ENCODE results near the gene CNGB1. TPM values are rescaled to one million over a fixed set of nuclear protein-coding genes. Genes with fewer than 3 reads are reported as not detected.

The CNGB1 gene
- total RNA-seq, 1 donor from 2014 or later: not detected

DNA sequence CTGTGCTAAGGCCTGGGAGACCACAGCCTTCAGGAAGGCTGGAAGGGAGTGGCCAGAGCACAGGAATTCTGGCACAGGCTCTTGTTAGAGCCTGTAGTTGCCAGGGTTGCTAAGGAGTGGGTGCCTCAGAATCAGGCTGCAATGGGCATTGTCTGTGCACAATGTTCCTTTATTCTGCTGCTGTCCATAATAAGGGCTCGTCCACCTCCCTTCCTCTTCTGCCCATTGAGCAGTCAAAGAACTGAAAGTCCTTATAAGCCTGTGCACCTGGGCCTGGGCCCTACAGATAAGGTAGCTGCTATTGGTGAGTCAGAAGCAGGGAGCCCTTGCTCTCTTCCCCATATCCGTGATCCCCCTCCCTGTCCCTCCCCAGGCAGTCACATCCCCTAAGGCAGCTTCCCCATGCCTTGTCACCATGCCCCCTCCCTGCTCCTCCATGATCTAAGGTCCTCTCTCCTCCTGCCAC, 5.4 kb upstream of the CNGB1 start:
- DNase-seq (ENCODE audit: low read depth in 2 of 2): no peak

DNA sequence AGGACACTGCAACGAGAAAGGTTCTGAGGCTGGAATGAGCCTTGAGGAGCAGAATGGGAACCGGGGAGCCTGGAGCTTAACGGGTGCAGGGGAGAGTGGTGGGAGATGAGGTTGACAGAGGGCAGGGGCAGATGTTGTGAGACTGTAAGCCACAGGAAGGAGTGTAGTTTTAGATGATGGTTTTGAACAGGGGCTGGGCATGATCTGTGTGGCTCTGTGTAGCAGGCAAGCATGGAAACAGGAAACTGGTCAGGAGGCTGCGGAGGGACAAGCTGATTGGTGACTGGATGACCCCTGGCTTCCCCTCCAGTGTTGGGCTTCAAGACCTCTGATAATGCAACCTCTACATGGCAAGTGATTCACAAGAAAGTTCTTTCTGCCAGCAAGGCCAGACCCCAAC, 1.4 kb upstream of the CNGB1 start:
- no peak for DNase-seq (ENCODE audit: low read depth in 2 of 2)

DNA sequence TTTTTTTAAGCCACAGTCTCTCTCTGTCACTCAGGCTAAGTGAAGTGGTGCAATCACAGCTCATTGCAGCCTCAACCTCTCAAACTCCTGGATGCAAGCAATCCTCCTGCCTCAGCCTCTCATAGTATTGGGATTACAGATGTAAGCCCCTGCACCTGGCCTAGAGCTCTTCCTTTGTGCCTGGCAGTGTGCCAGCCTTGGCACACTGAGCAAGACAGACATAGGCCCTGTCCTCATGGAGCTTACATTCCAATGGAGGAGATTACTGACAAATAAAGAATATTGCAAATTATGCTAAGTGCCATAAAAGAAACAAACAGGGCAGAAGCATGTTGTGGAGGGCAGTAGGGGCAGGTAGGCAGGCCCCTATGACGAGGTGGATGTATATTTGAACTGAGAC, 920 bp upstream of the CNGB1 start:
- DNase-seq (ENCODE audit: low read depth in 2 of 2): no peak

DNA sequence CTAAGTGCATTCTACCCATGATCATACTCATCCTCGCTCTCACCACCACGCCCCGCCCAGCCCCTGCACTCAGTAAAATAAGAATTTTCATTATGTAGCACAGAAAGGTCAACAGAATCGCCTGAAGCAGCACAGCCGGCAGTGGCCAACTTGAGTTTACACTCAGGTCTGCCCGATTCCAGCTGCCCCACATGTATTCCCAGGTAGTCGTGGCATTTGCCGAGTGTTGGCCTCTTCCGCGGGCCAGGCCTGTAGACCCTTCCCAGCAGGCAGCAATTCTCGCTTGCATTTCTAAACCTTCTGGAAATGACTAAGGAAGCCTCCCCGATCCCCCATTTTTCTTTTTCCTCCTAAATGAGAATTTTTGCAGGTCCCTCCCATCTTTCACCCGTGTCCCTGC, 609 bp downstream of the CNGB1 start:
- no peak for DNase-seq (ENCODE audit: low read depth in 2 of 2)

DNA sequence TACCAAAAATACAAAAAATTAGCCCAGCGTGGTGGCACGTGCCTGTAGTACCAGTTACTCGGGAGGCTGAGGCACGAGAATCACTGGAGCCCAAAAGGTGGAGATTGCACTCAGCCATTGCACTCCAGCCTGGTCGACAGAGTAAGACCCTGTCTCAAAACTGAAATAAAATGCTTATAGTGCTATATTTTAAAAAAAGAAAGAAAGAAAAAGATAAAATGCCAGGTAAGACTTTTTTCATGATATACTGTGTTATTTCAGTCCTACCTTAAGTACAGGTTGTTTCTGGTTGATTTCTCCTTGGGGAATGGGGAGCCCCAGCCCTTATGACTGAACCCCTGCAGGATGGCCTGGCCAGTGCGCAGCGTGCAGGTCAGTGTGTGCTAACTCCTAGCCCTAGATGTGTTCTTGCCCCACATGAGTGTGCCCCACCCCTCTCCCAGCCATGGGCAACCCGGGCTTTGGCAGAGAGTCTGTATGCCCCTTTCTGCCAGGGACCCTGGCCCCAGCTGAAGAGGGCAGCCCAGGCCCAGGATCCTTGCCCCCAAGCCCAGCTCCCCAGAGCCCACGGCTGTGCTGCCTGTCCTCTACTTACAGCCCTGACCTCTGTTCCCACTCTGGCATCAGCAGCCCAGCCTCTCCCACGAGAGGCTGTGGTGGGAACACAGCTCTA, 1.3 kb downstream of the CNGB1 start:
- no peak for DNase-seq (ENCODE audit: low read depth in 2 of 2)

DNA sequence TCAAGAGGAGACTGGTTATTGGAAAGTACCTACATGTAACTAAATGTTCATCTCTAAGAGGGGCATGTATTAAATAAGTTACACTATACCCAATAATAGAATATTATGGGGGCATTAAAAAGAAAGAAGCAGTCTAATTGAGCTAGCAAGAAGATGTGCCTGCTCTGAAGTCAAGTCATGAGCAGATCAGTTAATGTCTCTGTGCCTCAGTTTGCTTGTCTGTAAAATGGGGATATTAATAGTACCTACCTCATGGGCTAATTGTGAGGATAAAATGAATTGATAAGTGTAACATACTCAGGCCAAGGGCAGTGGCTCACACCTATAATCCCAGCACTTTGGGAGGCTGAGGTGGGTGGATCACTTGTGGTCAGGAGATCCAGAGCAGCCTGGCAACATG, 3.0 kb downstream of the CNGB1 start:
- no peak for DNase-seq (ENCODE audit: low read depth in 2 of 2)

DNA sequence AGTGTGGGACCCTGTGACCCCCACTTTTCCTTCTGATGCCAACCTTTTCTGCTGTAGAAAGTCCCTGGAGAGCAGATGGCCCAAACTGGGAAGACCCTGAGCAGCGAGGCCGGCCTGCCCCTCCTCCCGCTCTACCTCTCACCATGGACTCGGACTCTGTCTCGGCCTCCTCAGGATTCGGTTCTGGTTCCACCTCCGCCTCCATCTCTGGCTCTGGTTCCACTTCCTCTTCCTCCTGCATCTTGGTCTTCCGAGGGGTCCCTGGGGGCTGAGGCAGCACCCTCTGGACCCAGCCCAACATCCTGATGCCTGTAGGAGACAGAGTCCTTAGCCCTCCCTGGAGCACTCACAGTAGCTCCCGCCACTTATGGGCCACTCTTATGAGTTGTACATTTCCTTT, 3.9 kb downstream of the CNGB1 start:
- DNase-seq (ENCODE audit: low read depth in 2 of 2): no peak

DNA sequence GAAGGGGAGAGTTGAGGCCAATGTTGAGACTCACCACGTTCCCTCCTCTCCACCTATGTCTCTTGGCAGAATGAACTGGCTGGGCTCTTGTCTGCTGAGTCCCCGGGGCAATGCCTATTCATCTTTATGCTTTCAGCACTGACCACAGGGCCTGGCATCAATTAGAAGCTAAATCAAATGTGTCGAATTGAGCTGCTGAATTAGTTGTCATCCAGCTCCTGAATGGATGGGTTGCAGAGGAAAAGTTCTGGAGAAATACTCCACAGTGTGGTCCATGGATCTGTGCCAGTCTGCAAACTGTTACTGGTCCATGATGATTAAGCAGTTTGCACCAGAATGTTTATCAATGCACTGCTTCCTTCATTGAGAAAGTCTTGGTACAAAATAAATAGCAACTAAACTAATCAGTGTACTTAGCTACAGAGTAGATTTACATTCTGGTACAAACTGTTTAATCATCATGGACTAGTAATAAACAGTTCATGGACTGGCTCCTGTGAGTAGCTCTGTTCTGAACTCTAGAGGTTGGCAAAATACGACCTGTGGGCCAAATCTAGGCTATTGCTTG, 4.6 kb downstream of the CNGB1 start:
- DNase-seq (ENCODE audit: low read depth in 2 of 2): no peak

DNA sequence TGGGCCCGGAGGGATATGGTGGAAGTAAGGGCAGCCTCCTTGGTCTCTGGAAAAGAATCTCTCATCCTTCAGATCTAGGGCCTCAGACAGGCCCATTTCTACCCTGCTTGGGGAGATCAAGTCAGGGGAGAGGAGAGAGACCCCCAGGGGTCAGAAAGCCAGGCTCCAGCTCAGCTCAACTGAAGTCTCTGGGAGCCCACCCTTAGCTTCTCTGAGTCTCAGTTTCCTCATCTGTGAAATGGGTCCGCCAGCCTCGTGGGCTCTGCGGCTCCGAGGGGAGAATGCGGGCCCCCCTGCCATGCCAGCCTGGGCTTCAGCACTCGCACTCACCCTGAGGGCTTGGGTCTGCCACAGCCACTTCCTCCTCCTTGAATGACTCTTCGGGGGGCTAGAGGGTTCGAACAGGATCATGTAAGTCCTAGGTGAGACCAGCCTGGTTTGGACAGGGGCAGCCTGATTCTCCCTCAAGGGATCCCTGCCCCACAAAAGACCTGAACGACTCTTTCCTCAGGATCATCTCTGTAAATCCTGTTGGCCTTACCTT, 6.7 kb downstream of the CNGB1 start:
- no peak for DNase-seq (ENCODE audit: low read depth in 2 of 2)

DNA sequence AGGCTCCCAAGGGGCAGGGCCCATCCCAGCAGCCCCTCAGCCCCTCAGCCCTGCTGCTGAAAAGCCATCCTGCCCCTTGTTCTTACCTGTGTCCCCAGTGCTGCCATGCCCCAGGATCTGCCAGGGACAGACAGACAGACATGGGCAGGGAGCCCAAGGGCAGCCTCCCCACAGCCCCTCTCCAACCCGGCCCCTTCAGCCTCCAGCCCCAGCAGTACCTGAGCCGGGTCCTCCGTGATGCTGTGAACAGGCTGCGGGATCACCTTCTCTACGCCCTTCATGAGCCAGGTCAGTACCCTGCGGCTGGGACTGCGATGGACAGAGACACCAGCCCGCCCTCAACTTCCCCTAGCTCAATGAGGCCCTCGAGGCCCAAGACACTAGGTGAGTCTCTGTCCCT, 8.2 kb downstream of the CNGB1 start:
- DNase-seq (ENCODE audit: low read depth in 2 of 2): no peak

DNA sequence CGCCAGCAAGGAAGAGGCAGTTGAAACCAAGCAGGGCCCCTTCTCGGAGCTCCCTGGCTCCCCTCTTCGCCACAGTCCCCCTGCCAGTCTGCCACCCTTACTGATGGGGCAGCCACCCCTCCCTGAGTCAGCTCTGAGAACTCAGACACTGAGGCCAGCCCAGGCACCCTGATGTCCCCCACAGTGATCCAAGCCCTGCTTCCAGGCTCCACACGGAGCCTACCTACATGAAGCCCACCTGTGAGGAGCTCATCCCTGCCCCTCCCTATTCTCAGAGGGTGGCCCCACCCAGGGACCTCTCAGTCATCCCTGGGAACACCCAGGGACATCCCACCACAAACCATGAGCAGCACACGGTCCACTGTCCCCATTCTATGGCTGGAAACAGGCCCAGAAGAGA, 8.9 kb downstream of the CNGB1 start:
- no peak for DNase-seq (ENCODE audit: low read depth in 2 of 2)

DNA sequence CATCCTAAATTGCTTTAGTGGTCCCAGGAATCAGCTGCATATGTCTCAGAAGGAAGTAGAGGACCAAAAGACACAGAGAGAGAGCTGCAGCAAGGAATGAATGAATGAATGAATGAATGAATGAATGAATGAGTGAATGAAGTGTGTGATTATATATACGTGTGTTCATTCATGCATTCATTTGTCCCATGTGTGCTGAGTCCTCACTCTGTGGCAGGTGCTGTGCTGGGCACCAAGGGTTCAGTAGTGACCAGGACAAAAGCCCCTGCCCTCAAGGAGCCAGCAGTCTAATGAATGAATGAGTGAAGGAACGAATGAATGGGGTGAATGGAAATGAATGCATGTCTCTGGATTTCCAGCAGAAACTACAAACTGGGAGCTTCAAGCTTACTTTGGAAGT, 9.4 kb downstream of the CNGB1 start:
- DNase-seq (ENCODE audit: low read depth in 2 of 2): no peak

DNA sequence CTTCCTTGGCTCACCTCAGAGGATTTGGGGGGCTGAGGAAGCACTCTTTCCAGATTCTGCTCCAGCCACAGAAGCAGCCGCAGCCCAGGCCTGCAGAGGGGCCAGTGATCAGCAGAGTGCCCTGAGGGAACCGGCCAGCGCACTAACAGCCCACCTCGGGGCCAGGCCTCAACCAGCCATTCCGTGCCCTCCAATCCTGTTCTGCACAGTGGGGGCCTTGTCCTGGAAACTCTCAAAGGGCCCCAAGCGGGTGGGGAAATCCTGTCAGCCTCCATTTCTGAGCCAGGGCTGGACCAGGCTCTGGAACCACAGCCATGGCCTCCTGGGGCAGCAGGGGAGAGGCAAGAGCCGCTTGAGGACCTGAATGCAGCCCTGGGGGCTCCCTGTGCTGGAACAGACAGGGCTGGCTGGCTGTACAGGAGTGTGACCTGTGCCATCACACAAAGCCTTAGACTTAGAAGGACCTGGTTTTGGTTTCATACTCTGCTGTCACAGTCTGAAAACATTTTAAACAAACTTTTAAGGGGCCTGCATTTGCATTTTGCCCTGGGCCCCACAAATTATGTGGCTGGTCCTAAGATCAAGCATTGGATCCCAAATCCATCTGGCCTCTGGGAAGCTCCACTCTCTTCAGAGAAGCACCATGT, 10.0 kb downstream of the CNGB1 start:
- DNase-seq (ENCODE audit: low read depth in 2 of 2): no peak

DNA sequence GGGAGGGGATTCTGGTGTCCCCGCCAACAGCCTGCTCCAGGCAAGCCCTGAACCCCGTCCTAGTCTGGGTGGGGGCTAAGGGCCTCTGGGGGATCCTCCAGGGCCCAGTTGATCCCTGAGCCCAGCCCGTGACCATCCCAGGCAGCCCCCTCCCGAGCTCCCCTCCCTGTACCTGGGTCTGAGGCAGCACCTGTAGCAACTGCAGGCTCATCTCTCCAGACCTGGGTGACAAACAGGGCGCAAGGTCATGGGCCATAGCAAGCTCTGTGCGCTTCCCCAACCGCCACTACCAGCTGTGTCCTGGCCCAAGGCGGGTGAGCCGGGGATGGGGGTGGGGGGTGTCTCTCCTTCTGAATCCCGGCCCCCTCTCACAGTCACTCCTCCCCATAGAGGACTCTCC, 10.6 kb downstream of the CNGB1 start:
- no peak for DNase-seq (ENCODE audit: low read depth in 2 of 2)

DNA sequence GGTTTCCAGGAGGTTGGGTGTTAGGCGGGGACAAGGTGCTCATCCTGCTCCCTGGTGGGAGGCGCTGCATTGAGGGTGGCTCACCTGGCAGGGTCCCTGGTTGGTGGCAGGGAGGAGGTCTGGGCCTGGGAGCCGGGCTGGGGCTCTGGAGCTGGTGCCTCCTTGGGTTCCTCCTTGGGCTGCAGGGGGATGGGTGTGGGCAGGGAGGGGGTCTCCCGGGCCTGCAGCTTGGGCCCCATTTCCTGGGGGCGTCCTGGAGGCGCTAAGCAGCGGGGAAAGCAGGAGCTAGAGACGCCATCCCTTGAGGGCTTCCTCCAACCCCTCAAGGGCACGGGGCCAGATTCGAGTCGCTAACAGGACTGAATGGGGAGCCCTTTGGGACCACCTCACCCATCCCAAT, 11.1 kb downstream of the CNGB1 start:
- DNase-seq (ENCODE audit: low read depth in 2 of 2): no peak

DNA sequence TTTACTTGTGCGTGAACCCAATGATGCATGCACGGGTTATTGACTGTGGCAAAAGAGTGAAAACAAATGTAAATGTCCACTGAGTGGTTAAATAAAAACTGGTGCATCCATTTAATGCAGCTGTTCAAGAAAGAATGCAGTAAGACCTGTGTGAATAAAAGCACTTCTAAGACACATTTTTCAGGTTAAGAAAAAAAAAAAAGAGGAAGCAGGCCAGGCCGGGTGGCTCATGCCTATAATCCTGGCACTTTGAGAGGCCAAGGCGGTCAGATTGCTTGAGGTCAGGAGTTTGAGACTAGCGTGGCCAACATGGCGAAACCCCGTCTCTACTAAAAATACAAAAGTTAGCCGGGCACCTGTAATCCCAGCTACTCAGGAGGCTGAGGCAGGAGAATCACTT, 11.8 kb downstream of the CNGB1 start:
- DNase-seq (ENCODE audit: low read depth in 2 of 2): no peak

DNA sequence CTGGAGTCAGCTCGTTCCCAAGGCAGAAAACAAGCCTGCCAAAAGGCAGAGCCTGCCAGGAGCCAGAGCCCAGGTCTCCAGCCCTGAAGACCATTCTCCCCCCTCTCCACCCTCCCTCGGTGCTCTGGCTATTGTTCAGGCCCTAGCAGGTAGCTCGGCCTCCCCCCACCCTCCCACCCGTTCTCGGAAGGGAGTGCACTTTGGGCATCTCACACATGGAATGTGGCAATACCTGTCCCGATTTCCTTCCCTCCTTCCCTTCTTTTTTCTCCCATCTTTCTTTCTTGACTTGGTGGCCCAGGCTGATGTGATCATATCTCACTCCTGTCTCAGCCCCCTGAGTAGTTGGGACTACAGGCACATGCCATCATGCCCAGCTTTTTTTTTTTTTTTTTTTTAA, 12.4 kb downstream of the CNGB1 start:
- DNase-seq (ENCODE audit: low read depth in 2 of 2): no peak

DNA sequence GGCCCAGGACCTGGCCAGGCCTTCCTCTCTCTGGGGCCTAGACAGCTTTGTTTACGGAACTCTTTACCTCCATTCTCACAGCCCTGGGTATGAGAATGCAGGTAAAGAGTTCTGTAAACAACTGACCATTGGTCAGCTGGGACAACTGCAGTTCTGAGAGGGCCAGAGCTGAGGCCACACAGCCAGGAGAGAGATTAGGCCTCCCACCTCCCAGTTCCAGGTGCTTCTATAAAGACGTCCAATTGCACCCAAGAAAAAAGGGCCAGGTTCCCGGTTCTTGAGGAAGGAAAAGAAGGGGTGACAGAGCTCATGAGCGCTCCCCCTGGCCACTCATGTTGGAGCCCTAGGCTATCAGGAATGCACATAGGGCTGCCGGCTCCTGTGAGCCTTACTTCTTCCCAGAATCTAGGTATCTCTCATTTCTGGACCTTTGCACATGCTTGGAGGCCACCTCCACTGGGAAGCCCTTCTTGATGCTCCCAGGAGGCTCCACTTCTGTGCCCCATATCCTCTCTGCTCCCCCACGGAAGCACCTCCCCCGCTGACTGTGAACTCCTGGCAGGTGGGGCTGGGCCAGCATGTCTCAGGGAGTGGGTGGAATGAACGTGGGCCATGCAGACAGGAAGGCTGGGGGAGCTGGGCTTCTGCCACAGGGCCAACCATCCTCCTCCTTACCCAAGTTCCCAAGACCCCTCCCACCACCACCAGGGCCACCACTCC, 13.1 kb downstream of the CNGB1 start:
- no peak for DNase-seq (ENCODE audit: low read depth in 2 of 2)

DNA sequence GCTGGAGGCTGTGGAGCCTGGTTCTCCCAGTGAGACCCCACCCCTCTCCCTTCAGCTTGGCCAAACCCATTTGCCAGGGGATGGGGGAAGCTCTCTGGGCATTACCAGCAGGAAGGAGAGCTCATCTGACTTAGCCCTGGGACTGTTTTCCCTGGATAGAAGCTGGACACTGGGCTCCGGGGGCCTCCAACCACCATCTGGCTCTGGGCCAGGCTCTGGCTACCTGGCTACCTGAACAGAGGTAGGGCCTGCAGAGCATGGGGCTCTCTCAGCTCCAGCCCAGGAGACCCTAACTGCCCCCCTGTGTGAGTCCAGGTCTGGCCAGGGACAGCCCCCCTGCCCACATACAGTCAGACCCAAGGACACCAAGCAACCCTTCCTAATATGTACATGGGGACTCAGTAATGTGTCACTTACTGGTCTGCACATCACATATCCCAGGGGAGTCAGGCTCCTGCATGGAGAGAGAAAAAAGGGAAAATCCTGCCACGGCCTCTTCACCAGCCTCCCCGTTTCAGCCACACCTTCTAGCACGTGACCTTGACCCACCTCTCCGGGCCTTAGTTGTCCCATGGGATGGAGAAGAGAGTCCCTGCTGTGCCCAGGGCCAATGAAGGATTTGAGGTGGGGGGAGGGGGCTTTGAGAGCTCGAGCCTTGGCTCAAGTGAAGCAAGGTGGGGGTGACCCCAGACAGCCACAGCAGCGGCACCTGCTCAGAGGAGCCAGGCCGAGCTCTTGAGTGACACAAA, 13.8 kb downstream of the CNGB1 start:
- DNase-seq (ENCODE audit: low read depth in 2 of 2): no peak

DNA sequence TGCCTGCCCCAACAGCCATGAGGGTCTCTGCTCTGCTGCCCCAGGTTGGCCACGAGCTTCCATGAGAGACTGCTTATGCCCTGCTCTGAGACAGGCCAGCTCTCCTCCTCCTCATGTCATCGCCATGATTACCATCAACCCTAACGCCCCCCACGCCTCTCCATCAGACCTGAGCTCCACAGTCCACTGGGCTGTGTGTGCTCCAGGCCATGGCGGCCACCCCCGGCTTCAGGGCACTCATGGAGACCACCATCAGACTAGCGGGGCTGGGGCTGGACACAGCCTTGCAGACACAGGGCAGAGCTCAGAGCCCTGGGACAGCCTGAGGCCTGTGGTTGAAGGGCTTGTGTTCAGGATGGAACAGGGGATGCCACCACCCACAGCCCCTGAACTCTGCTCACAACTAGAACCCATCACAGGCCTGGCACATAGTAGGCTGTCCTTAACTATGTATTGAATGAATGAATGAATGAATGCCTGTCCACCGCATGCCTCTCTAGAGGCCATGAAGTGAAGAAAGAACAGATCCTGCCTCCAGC, 14.6 kb downstream of the CNGB1 start:
- DNase-seq (ENCODE audit: low read depth in 2 of 2): no peak

DNA sequence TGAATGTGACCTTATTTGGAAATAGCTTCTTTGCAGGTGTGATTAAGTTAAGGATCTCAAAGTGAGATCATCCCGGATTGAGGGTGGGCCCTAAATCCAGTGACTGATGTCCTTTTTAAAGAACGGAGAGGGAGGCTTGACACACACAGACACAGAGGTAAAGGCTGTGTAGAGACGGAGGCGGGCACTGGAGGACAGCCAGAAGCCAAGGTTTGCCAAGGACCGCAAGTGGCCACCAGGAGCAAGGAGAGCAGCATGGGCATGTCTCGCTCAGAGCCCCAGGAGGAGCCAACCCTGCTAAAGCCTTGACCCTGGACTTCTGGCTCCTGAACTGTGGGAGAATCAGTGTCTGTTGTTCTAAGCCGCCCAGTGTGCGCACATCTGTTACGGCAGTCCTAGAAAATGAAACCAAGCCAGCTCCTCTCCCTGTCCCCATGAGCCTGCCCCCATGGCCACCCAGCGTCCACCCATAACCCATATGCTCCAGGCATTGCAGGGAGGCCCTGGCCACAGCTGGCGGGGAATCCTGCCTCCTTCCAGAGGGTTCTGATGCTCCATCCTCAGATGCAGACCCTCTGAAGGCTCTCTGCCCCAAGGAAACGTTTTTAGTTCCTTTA, 15.2 kb downstream of the CNGB1 start:
- no peak for DNase-seq (ENCODE audit: low read depth in 2 of 2)

Measured in dermis microvascular lymphatic vessel endothelial cell (primary cell).